Adipocyte (in vitro differentiated cells): ENCODE measurements around the gene CHST11.
A peak's percentile ranks its signal among the peaks of the same experiment; 100 is the strongest.

Experiments used
- DNase-seq: peaks from one replicate; pipeline ENCODE4 v3.0.0-alpha.2; 2015; ENCODE audit warnings: low read depth
- H3K27me3 ChIP-seq: replicated peaks from 2 replicates; pipeline ENCODE4 v1.7.0; 2013; ENCODE audit warnings: mild to moderate bottlenecking, low read length, moderate library complexity; ENCODE audit not compliant: control insufficient read depth, insufficient read depth
- H3K36me3 ChIP-seq: 2 replicates; pipeline ENCODE4 v1.7.0; 2013; ENCODE audit warnings: low read length, mild to moderate bottlenecking, moderate library complexity; ENCODE audit not compliant: control insufficient read depth, insufficient read depth, severe bottlenecking
- H3K4me1 ChIP-seq: 2 replicates; pipeline ENCODE4 v1.7.0; 2013; ENCODE audit warnings: mild to moderate bottlenecking, low read length, moderate library complexity; ENCODE audit not compliant: control insufficient read depth, insufficient read depth
- H3K4me3 ChIP-seq: 2 replicates; pipeline ENCODE4 v1.7.0; 2013; ENCODE audit warnings: mild to moderate bottlenecking, low read length, moderate library complexity
- H3K9ac ChIP-seq: 2 replicates; pipeline ENCODE4 v1.7.0; 2013; ENCODE audit warnings: mild to moderate bottlenecking, low read length, moderate library complexity
- H3K9me3 ChIP-seq: 2 replicates; pipeline ENCODE4 v1.7.0; 2013; ENCODE audit warnings: mild to moderate bottlenecking, low read length, moderate library complexity; ENCODE audit not compliant: control insufficient read depth

CHST11 gene

GRCh38 chr12:104680070-104680469, 223.3 kb downstream of the CHST11 start:
- no peak for DNase-seq

GRCh38 chr12:104680491-104680890, 223.7 kb downstream of the CHST11 start:
- H3K27me3 ChIP-seq, result no peaks in the 10 kb centered on the region
- H3K4me3 ChIP-seq, result no peak overlapping the region
- H3K9ac ChIP-seq, result no peak overlapping the region
- DNase-seq, result no peak
- H3K4me1 ChIP-seq, result peaks cover 10% of the 10 kb centered on the region
- no peaks in the 10 kb centered on the region for H3K36me3 ChIP-seq
- no peaks in the 10 kb centered on the region for H3K9me3 ChIP-seq

More at GRCh38 chr12:104680070-104680469, 223.3 kb downstream of the CHST11 start:
- Histone ChIP-seq H3K4me3 (no peak overlapping the region), H3K36me3 (no peaks in the 10 kb centered on the region), H3K4me1 (peaks cover 9% of the 10 kb centered on the region), H3K9ac (no peak overlapping the region), H3K9me3 (no peaks in the 10 kb centered on the region), H3K27me3 (no peaks in the 10 kb centered on the region)

GRCh38 chr12:104681012-104681690, 224.4 kb downstream of the CHST11 start:
- DNase-seq, result no peak
- H3K27me3 ChIP-seq, result no peaks in the 10 kb centered on the region
- H3K9me3 ChIP-seq, result no peaks in the 10 kb centered on the region
- H3K4me1 ChIP-seq, result peaks cover 12% of the 10 kb centered on the region
- H3K9ac ChIP-seq, result no peak overlapping the region
- no peak overlapping the region for H3K4me3 ChIP-seq
- H3K36me3 ChIP-seq, result no peaks in the 10 kb centered on the region

- Histone ChIP-seq H3K9me3 (no peaks in the 10 kb centered on the region), H3K4me3 (no peak overlapping the region), H3K9ac (no peak overlapping the region), H3K4me1 (peaks cover 17% of the 10 kb centered on the region), H3K27me3 (no peaks in the 10 kb centered on the region), H3K36me3 (no peaks in the 10 kb centered on the region)
- DNase-seq, result no peak
Observed at GRCh38 chr12:104682790-104683279, 226.1 kb downstream of the CHST11 start.

GRCh38 chr12:104683831-104684503, 227.2 kb downstream of the CHST11 start:
- Histone ChIP-seq H3K4me3 (no peak overlapping the region), H3K27me3 (no peaks in the 10 kb centered on the region), H3K36me3 (no peaks in the 10 kb centered on the region), H3K9me3 (no peaks in the 10 kb centered on the region), H3K9ac (no peak overlapping the region), H3K4me1 (peaks cover 17% of the 10 kb centered on the region)
- no peak for DNase-seq

- DNase-seq, result peak; percentile 56
- Histone ChIP-seq H3K4me1 (peaks cover 17% of the 10 kb centered on the region), H3K4me3 (no peak overlapping the region), H3K27me3 (no peaks in the 10 kb centered on the region), H3K9me3 (no peaks in the 10 kb centered on the region), H3K36me3 (no peaks in the 10 kb centered on the region), H3K9ac (no peak overlapping the region)
Observed at GRCh38 chr12:104684884-104685283, 228.1 kb downstream of the CHST11 start.

- no peak overlapping the region for H3K4me3 ChIP-seq
- H3K9me3 ChIP-seq, result no peaks in the 10 kb centered on the region
- H3K36me3 ChIP-seq, result no peaks in the 10 kb centered on the region
- no peak overlapping the region for H3K9ac ChIP-seq
- no peak for DNase-seq
- H3K27me3 ChIP-seq, result no peaks in the 10 kb centered on the region
- H3K4me1 ChIP-seq, result peaks cover 17% of the 10 kb centered on the region
Observed at GRCh38 chr12:104685366-104685765, 228.6 kb downstream of the CHST11 start.

GRCh38 chr12:104686196-104686595, 229.4 kb downstream of the CHST11 start:
- H3K36me3 ChIP-seq, result no peaks in the 10 kb centered on the region
- no peak overlapping the region for H3K9ac ChIP-seq
- peaks cover 17% of the 10 kb centered on the region for H3K4me1 ChIP-seq
- no peaks in the 10 kb centered on the region for H3K9me3 ChIP-seq
- H3K27me3 ChIP-seq, result no peaks in the 10 kb centered on the region
- DNase-seq, result no peak
- H3K4me3 ChIP-seq, result no peak overlapping the region

GRCh38 chr12:104687823-104688573, 231.2 kb downstream of the CHST11 start:
- no peak for DNase-seq

GRCh38 chr12:104689635-104690034, 232.9 kb downstream of the CHST11 start:
- H3K9ac ChIP-seq, result no peak overlapping the region
- no peaks in the 10 kb centered on the region for H3K27me3 ChIP-seq
- H3K4me3 ChIP-seq, result no peak overlapping the region
- peaks cover 21% of the 10 kb centered on the region for H3K4me1 ChIP-seq
- DNase-seq, result no peak
- no peaks in the 10 kb centered on the region for H3K9me3 ChIP-seq
- H3K36me3 ChIP-seq, result no peaks in the 10 kb centered on the region

More at GRCh38 chr12:104687823-104688573, 231.2 kb downstream of the CHST11 start:
- Histone ChIP-seq H3K9ac (no peak overlapping the region), H3K9me3 (no peaks in the 10 kb centered on the region), H3K4me1 (peaks cover 17% of the 10 kb centered on the region), H3K27me3 (no peaks in the 10 kb centered on the region), H3K36me3 (no peaks in the 10 kb centered on the region), H3K4me3 (no peak overlapping the region)
